NCI-H446 (cell line): Measurements from ENCODE around the gene GATB.

Source experiments
- DNase-seq, 2 experiments: peaks; one replicate each; lab custom pipeline; 2025; lab: John Stamatoyannopoulos, UW

GATB gene

DNA sequence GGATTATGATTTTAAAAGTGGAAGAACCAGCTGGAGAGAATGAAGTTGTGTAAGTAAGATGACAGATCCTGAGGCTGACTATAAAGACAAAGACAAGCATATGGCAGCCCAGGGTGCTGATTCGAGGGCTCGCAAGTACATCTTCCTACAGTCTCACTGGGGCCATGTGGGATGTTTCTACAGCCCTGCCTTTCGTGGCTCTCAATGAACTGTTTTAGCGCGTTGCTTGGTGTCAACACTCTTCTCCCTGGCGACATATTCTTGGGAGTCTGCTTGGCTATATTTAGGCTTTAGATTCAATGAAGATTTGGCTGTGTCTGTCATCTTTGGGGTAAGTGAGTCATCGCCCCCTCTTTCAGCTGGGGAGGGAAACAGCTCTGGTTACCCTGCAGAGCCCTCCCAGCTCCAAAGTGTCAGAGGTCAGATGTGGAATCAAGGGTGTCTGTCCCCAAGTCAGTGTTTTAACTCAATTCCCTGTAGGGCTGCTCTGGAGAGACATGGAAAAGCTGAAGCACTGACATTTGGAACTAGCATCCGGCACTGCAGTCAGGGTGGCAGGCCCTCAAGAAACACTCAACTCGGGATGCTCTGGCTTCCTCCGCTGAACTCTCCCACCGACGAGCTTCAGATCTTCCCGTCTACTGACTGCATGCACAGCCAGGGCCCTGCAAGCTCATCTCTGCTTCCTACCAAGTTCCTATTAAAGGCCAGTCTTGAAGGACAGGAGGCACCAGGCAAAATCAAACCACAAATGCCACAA is 65.7 kb downstream of the GATB start:
- DNase-seq: no peak

DNA sequence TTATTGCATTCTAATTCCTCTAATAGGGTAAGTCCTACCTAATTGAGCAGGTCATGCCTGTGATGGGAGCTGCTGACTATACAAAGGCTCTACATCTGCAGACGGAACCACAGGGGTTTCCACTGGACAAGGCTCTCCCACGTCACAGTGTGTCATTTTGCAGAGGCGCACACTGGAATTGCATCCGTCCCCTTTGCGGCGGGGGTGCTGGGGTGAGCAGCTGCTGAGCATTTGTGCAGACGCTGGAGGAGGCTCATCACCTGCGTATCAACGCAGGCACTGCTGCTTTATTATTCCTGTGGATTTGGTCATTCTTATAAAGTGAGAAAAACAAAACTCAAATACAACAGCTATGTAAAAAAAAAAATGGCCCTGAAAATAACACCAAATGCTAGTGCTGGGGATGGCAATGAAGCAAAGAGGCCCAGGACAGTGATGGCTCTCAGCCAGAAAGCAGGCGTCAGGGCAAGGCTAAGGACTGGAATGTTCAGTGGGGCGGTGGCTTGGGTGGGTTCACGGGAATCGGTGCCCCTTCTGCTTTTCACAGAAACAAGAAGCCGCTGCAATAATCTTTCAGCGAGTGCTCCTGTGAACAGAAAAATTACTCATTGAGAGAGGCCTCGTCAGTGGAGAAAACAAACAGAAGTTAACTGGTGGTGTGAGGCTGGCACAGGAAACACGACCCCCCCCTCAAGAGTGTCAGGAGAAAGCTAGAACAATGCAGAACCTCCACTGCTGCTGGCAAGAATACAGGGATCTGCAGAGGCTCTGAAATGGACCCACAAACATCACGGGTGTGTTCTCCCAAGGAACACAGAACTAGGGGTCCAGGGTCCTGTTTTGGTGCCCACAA is 67.8 kb downstream of the GATB start:
- DNase-seq: no peak

DNA sequence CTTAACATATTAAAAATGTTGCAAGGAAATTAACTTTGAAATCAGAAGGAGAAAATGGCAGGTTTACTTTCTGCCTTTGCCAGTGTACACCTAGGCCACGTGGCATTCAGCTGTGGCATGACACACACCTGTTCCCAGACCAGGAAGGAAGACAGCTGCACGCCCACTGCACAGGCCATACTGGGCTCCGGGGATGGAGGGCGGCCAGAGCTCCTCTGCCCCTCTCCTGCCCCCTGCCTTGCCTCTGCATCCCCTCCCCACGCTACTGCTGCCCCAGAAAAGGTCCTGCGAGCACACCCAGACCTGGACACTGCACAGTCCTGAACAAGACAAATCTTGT is 68.4 kb downstream of the GATB start:
- no peak for DNase-seq

DNA sequence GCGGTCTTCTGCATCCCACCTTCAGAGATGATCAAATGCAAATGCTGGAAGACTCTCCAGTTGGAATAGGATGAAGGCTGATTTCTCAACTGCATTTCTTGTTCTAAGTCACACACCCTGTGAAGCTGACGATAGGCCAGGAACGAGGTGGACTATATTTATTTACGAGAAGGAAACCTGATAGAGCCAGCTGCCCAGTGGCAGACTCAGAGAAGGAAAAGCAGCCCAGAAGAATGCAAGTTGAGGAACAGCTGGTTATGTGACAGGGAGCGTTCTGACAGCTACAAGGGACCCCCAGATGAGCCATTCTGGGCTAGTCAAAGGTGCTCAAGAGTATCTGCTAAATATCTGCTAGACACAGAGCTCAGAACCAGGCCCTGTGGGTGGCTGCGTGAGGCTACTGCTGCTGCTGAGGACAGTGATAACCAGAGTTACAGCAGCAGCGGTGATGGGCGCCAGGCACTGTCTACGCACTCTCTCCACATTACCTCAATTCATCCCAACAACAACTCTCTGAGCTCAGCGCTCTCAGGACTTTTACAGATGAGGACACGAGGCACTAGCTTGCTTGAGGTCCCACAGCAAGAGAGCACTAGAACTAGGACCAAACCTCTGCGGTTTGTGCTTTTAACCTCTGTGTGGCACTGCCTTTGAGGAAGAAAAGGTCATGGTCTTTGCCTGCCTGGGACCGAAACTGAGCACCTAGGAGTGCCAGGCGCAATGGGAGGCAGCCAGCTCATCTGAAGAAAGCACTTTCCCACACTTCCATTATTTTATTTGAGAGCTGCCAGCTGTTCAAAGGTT is 69.0 kb downstream of the GATB start:
- no peak for DNase-seq

DNA sequence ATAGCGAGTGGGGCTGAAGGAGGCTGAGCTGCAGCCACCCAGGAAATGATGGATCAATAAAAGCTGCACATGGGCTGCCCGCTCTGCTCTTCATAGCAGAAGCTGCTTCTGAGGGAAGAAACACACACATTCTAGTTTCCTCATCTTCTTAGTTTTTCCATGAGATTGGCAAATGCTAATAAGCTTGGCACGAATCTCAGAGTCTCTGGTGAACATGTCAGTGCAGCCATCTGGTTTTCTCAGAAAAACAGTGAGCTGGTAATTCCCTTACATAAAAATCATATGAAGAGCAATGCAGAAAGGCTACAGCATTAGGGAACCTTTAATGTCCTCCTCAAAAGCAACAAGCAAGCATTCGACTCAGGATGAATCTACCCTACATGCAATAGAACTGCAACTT is 69.9 kb downstream of the GATB start:
- peak in 1 of 2 experiments; percentile 6 for DNase-seq

DNA sequence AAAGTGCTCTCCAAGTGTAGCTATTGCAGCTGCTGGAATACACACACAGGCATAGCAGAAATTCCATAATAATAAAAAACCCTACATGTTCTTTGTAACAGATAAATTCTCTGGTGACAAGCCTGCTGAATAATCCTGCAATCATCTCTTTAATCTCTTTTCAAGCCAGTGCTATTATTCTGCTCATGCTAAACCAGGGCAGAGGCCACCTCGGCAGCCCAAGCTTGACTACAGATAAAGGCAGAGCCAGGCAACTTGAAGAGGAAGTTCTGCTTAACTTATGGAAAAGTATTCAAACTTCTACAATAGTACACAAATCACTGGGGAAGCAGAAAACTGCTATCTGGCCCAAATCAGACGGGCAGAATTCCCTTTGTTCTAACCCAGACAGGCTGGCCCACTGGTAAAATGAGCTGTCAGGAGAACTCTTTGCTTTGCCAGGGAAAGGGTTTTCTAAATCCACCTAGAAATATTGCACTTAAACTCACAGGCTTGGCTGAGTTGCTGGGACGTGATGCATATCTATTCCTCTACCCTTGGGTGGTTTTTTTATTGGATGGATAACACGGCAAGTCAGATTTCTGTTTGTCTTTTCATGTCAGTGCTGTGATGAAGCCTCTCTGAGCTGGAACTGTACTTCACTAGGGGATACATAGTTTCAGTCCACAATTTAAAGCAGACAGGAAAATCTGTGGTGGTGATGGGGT is 70.5 kb downstream of the GATB start:
- no peak for DNase-seq

DNA sequence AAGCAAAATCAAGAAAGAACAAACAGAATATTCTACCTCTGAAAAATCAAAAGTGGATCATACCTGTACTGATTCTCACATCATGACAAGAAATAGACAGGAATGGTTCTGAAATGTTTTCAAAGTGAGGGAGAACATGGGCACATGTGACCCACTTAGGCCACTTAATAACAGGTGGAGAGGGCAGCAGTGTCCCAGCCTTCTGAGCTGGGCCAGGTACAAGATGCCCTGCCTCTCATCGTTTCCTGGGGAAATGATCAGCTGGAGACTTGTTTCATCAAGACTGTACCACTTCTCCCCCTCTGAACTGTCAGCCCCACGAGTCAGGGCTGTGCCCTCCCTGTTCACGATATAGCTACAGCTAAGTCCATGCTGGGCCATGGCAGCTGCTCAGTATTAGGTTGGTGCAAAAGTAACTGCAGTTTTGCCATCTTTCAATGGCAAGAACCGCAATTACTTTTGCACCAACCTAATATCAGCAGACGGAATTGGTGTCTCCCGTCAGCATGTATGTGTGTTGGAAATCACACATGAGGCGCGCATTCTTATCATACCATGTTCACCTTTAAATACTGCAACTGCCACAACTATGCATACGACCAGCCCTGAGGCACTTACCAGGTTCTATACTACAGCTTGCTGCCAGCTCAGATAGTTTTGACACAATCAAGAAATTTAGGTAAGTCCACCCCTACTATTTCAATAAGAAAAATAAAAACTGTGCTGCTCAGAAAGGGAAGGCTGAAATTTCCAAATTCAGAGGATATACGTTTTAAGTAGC is 71.4 kb downstream of the GATB start:
- no peak for DNase-seq

DNA sequence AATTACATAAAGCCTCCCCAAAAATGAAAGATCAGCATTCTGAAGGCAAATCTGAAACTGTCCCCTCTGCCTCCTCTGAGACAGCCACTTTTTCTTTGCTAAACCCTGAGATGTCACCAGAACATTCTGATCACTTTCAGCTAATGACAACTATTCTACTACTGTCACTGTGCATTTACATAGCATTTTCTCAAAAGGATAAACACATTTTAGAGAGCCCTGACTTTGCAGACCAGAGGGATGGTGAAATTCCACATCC is 72.1 kb downstream of the GATB start:
- DNase-seq: no peak

DNA sequence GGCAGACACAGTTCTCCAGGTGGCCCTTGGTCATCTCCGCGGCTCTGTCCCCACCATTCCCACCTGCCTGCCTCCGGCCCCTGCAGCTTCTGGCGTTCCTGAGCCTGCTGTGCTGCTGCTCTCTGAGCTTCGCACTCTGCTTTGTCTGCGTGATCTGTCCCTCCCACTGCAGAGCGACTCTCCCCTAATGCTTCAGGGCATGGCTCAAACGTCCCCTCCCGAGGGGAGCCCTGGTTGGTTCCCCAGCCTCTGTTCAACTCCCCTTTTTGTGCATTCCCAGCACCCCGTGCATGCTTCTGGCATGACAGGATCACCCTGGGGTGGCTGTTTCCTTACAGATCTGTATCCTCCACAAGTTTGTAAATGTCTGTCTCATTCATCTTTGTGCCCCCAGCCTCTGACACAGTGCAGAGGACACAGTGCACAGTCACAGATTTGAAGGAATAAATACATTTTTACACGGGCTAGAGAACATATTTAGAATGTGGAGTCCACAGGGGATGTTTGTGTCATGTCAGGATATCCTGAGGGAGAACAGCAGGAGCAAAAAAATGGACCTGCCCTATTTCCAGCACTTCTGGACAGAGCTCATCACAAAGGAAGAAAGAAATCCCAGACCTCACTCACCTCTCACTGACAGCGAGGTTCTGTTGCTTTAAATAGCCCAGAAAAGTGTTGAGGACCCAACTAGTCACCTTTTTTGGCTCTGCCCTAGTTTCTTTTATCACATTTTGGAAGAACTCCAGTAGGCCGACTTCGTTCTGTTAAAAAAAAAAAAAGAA is 72.6 kb downstream of the GATB start:
- DNase-seq: no peak

DNA sequence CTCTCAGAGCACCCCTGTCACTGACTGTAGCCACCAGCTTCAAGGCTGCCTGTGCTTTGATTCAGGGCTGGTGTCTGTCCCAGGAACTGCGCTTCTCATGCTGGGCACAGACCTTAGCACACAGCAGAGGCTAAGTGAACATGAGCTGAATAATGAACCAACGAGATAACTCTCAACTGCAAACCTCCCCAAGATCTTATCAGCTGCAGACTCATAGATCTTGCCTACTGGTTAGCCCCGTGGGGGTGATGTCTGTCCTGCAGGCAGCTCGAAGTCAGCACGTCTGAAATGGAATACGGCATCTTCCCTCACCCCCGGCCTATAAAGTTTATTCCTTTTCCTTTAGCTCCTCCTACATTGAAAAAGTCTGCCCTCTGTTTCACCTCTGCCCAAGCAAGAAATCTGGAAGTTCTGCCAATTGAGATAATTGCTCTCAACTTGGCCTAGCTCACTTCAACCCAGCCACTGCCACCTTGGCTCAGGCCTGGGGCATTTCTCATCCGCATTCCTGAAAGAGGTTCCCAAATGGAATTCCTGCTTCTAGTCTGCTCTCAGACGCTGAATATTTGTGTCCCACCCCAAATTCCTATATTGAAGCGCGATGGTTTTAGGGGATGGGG is 73.7 kb downstream of the GATB start:
- DNase-seq: no peak

DNA sequence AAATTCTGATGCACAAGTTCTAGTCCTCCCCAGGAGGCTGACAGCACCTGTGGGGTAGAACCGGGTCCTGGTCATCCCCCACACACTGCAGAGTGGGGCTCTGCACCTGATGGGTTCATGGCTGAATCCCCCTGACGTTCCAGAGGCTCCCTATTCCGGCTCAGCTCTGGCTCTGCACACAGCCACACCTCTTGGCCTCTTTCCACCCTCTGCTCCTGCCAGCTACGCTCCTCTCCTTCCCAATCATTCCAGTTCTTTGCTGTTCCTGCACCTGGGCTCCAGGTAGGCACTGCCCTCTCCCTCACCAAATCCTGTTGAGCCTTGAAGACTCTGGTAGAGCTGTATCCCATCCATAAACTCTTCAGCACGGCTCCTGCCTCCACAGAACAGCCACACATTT is 75.5 kb downstream of the GATB start:
- no peak for DNase-seq

DNA sequence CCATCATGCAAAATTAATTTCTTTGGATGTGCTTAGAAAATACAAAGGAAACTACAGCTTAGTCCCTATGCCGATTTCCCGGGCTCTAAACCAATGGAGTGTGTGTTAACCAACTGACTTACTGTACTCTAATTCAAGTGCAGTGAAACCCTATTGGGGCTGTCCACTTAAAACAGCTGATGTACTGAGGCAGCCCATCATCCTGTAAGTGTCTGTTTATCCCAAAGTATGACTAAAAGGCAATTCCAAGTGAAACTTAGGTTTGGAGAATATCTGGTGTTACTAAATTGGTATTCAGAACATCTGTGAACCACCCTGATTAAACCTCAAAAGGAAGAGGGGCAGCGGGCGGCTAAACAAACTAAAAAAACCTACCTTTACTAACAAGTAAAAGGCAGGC is 79.7 kb downstream of the GATB start:
- DNase-seq: no peak

DNA sequence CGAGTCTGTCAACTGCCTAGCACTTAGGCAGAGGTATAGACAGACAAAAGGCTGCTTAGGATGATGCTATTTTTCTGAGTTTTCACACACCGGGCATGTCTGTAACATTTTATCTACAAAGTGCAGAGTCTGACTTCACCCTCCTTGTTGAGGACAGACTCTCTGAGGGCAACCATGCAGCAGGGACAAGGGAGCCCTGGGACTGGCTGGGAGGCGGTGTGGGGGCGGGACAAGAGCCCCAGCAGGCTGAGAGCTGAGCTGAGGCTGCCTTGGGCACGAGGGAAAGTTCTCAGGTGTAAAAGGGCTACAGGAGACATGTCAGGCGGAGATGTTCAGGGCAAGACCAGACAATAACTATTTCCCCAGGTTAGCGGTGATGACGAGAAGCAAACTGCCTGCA is 81.6 kb downstream of the GATB start:
- no peak for DNase-seq

DNA sequence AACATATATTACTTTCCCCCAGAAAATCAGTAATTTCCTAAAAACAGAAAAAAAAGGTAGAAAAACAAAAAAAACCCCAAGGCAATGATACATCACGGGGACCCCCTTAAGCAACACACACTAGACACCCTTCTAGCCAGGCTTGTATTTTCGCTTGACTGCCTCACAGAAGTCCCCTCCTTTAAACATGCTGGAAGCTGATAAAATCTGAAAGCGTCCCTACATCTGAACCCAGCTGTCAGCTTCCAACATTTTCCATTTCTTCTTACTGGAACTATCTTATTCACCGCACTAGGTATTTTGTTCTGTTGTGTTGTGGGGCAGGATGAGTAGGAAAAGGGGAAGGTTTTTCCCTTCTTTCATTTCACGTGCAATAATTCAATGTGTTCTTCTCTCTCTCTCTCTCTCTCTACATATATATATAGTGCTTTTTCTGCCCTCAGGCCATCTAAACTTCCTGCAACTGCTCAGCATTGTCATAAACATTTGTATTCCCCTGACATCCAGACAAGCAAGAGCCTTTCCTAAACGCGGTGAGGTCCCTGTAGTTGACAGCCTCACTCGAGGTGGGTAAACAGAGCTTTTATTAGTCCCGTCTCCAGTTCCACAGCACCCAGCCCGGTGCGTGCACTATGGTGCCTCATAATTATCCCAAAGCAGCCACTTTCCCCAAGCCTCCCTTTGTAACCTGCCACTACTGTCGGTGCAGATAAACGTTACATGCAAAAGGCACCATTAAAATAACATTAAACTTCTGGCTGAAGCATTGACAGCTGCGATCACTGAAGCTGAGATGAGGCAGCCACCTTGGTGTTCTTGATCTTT is 82.5 kb downstream of the GATB start:
- DNase-seq: no peak

DNA sequence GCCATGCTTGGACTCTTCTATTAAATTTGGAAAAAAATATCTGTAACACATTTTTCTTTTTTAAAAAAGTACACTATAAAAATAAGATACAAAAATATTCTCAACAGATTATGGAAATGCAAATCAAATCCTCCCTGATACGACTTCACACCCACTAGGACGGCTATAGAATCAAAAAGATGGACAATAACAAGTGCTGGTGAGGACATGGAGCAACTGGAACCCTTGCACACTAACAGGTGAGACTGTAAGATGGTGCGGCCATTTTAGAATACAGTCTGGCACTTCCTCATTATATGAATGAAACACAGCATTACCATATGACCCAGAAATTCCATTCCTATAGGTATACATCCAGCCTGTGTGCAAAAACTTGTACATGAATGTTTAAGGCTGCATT is 83.6 kb downstream of the GATB start:
- DNase-seq: no peak

DNA sequence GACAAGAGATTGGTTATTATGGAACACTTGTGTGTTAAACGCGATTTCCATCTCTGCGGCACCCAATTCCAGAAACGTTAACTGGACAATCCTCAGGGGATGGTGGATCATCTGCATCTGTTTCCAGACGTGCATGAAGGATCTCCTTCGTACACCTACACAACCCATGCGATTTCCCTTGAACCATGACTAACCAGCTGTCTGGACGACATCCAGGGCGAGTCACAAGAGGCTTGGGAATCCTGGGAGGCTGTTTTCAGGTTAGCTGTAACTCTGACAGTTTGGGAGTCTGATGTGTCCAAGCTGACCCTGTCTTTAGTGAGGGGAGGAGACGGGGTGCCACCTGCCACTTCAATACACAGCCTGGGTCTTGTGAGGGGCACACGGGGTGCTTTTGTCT is 84.5 kb downstream of the GATB start:
- no peak for DNase-seq

DNA sequence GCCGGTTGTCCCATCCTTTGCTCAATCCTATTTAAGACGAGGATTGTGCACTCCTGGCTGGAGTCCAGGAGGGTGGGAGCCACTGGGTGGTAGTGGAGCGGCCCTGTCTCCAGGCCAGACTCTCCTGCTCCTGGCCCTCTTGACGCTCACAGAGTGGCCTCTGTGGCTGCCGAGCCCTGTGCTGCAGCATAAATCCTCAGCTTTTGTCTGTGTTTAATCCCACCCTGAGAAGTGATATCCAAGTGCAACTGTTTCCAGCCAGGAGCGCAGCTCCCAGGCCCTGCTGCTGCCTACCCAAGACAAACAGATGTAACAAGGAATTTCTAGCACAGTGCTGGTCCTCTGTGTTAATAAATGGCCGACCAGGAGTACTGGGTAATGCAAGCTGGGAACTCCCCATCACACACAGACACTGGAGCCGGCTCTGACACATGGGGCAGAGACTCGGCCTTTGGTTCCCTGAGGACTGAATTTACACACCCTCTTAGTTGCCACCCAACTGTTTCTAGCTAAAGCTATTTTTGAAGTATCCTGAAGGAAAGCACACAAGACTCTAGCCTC is 85.3 kb downstream of the GATB start:
- DNase-seq: no peak

DNA sequence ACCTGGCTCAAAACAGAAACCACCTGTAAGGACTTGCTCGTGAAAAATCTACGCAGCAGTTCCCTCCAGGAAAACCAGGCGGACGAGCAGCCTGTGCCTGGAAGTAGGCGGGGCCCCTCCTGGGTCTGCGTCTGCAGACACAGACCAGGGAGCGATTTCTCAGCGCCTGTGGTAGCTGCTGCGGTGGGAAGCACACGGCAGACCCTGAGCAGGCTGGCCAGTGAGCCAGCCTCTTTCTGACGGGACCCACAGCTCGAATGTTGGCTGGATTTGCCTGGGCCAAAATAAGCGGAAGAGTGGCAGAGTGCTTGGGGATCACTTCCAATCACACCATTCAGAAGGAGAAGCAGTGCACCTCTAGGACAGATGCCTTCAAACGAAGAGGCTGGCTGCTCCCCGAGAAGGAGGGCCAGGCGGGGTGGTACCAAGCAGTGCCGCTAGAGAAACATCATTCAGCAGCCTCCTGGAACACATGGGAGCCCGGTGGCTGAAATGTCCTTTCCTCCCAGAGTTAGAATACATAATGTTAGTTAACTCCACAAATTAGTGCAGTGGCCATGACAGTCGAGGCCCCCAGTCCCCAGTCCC is 85.9 kb downstream of the GATB start:
- no peak for DNase-seq
